Measurements from ENCODE around the gene STX2.

Gene STX2

GRCh38 chr12:130742716-130743115, 96.3 kb downstream of the STX2 start:
- in situ Hi-C loops (cut with HindIII; ENCODE audit: low sequenced_read_pairs), result no loop called here
- H3K4me3 ChIP-seq (ENCODE audit: low read depth, low read length), result no peak overlapping the region
- no peak for TF ChIP-seq CTCF (IDR thresholded peaks at IDR 0.05; ENCODE audit: low read depth, low read length, missing control alignments)
- DNase-seq (ENCODE audit: low read depth), result no peak

- in situ Hi-C loops (cut with HindIII; ENCODE audit: low sequenced_read_pairs), result no loop called here
- no peak overlapping the region for H3K4me3 ChIP-seq (ENCODE audit: low read depth, low read length)
- no peak for DNase-seq (ENCODE audit: low read depth)
- no peak for TF ChIP-seq CTCF (IDR thresholded peaks at IDR 0.05; ENCODE audit: low read depth, low read length, missing control alignments)
Observed at GRCh38 chr12:130742112-130742511, 96.9 kb downstream of the STX2 start.
